GM10248 (cell line): ENCODE measurements around the gene ARHGAP36.

Experiments
- CTCF ChIA-PET: fragments of 300-600 bp; sonication (Branson Sonifier 250); formaldehyde crosslinking; extraction: SDS; loops from one replicate; lab custom pipeline; 2021; ENCODE audit warnings: antibody characterized with exemption; lab: Yijun Ruan, JAX
- POLR2A ChIA-PET: fragments of 350-650 bp; sonication (Branson Sonifier 250); formaldehyde crosslinking; extraction: SDS; loops from one replicate; lab custom pipeline; 2020; ENCODE audit warnings: antibody characterized with exemption; lab: Yijun Ruan, JAX
- DNase-seq: peaks from one replicate; pipeline ENCODE4 v3.0.0; 2012; ENCODE audit errors: extremely low spot score
- CTCF ChIP-seq: IDR thresholded peaks from 2 replicates; pipeline ENCODE4 v1.5.1; 2012; ENCODE audit warnings: mild to moderate bottlenecking, low read depth; ENCODE audit errors: extremely low read depth, missing control alignments, control extremely low read depth

Gene ARHGAP36

GRCh38 chrX:131067846-131068745 lies 9.9 kb downstream of the ARHGAP36 start:
- no peak for TF ChIP-seq CTCF
- CTCF ChIA-PET: interaction anchor here (1.6 kb wide), 1 partner anchor 12 kb away, joined by 5 read pairs; no protein-coding TSS in a partner anchor
- no peak for DNase-seq
- POLR2A ChIA-PET: no interaction called here

GRCh38 chrX:131068945-131069719 lies 11.0 kb downstream of the ARHGAP36 start:
- DNase-seq: peak; percentile 34
- ChIA-PET POLR2A (no interaction called here), CTCF (interaction anchor here (1.6 kb wide), 1 partner anchor 11 kb away, joined by 5 read pairs; no protein-coding TSS in a partner anchor)
- no peak for TF ChIP-seq CTCF

GRCh38 chrX:131072871-131073571 lies 14.9 kb downstream of the ARHGAP36 start:
- TF ChIP-seq CTCF: no peak
- CTCF ChIA-PET: no interaction called here
- POLR2A ChIA-PET: no interaction called here
- no peak for DNase-seq

DNA sequence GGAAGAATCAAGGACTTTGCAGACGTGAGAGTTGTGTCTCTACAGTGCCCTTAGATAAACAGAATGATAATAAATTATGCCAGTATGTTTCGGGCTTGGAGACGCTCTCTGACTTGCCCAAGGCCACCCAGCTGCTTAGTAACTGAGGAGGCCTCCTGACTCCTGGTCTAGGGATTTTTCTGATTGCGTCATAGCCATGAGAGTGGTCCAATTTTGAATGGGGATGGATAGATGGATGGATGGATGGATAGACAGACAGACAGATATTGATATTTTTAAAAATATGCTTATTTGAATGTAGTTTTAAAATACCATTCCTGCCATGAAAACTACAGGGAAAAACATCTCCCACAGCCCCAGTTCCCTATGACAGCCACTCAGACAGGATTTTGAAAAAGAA lies 15.5 kb downstream of the ARHGAP36 start:
- DNase-seq: no peak
- POLR2A ChIA-PET: no interaction called here
- no peak for TF ChIP-seq CTCF
- CTCF ChIA-PET: no interaction called here

GRCh38 chrX:131081772-131082740 lies 23.9 kb downstream of the ARHGAP36 start:
- no peak for TF ChIP-seq CTCF
- ChIA-PET POLR2A (no interaction called here), CTCF (no interaction called here)
- DNase-seq: peak; percentile 9
